GM21576 (cell line): Measurements from ENCODE around the gene AGBL4.
"Not testable (repeated sequence)": the region's sequence is repeated elsewhere in the genome, so short reads cannot be mapped to it uniquely, and the experiment has no call there.

Experiments
- ATAC-seq: cut with Tn5 transposase; IDR thresholded peaks from one replicate; pipeline ENCODE4 v1.9.1; 2021; ENCODE audit warnings: mild to moderate bottlenecking, moderate library complexity; ENCODE audit not compliant: unreplicated experiment

The AGBL4 gene

DNA sequence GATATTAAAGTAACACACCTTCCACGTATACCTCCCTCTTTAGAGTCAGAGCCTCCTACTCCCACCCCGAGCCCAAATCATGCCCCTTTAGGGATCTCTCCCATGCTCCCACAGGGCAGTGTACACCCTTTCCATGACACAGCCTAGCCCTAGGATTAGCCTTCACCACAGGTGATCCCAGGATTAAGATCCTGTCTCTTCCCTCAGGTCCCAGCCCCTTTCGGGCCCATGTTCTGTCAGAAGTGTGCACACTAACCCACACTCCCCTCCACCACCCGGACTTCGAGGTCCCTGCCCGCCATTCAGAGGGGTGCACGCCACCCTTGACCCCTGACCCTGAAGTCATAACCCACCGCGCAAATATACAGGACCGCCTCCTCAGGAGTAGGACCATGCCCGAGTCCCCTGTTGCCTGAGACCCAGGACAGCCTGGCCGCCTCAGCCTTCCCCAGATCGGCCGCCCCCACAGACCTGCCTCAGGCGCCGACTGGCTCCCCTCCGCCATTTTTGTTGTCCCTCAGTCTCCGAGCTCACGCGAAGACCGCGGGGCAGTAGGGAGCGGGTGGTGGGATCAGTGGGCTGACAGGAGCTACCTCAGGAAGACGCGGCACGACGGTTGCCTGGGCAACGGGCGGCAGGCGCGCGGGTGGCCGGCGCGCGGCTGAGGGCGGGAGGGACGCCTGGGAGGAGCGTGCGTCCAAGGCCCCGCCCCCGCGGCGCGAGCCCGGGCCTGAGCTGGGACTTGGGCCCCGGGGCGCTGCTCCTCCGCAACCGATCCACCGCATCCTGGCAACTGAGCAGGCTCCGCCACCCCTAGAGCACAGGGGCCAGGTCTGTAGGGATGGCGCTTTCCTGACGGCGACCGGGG, at the start of gene AGBL4:
AGBL4 (minus strand) TSS at position 663 of the 868 bp plus-strand sequence.
- no peak for ATAC-seq

DNA sequence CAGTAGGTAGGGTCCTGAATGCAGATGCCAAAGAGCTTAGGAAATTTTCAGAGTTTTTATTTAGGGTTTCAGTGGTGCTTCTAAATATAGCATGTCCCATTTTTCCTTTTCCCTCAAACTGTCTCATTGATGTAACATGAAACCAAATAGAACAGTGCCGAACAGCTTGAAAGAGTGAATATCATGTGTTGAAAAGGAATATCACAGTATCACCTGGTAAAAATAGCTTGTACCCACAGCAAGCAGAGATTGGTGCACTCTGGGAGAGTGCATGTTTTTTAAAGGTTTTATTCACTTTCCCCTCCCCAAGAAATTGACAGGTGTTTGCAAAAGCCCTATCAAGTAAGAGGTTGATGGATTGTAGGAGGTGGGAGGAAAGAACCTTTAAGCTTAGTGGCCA, 43.1 kb upstream of the AGBL4 start:
- ATAC-seq: no peak

DNA sequence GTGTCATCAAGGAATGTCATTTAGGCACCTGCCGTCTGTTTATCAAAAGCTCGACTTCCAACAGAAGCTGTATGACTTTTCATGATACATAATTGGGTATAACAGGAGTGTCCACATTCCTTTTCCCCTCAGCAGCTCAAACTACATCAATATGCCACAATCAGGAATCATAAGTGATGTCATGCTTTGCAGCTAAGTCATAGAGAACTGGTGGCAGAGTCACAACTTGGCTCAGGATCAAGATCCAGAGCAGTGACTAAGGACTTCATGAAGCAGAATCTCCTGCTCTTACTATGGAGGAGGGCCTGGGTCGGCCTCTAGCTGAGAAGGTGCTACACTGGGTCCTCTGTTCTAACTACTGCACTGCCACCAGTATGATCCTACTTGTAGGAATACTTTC, 36.5 kb upstream of the AGBL4 start:
- ATAC-seq: no peak

DNA sequence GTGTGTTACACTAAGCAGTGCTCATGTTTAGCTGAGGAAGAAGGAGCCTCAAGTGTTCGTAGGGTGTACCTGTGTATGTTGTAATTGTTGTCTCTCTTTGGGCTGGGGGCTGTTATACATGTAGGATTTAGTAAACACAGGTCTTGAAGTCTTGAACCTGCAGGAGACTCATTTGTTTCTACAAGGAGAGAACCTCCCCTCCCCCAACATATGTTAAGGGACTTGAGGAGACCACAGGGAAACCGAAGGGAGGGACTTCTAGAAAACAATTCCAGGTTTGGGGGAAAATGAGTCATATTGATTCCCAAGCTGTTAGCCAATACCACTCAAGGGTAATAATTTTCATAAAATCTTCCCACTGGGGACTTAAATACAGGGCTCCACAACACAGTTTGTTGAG, 25.0 kb upstream of the AGBL4 start:
- ATAC-seq: no peak

DNA sequence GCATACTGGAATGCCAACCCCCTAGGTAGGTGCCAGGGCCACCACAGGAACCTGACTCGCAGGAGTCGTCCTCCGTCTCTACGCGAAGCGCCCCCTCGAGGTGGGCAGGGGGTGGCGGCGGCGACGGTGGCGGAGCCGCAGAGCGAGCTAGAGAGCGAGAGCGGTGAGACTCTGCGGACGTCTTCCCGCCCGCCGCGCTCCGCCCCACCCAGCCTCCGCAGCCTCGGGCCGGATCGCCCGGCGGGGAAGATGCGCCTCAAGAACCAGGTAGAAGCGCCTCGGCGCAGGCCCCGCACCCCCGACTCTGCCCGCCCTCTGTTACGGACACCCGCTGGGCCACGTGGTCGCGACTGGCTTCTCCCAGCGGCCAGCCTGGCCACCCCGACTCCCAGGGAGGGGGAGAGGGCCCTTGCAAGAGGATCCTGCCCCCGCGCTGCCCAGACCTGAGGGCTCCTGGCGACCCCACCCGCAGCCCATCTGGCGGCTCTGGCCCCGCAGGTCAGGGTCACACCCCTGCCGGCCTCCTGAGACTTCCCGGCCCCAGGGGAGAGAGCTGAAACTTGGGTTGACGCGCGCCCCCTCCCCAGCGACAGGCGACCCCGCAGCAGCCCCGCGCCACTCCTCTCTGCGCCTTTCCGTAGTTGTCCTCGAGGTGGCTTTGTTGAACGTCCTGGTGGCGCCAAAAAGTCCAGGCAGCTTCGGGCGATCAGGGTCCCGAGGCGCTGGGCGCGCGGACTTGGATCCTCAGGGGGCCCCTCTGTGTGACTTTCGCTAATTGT, 24.4 kb upstream of the AGBL4 start:
- ATAC-seq: no peak

DNA sequence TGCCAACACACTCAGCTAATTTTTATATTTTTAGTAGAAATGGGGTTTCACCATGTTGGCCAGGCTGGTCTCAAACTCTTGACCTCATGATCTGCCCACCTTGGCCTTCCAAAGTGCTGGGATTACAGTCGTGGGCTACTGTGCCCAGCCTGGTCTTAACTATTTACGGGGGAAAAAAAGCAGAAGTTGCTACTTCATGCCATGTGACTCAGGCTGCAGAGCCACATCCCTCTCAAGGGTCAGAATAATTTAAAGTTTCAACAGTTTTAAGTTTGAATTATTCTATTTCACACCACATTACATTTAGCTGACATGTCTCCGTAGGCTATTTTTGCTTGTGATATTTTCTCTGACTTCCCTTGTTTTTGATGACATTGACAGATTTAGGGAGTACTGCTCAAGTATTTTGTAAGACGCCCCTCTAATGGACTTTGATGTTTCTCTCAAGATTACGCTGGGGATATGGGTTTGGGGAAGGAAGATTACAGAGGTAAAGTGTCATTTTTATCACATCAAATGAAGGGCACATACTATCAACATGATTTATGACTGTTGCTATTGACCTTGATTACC, 14.6 kb upstream of the AGBL4 start:
- no peak for ATAC-seq

DNA sequence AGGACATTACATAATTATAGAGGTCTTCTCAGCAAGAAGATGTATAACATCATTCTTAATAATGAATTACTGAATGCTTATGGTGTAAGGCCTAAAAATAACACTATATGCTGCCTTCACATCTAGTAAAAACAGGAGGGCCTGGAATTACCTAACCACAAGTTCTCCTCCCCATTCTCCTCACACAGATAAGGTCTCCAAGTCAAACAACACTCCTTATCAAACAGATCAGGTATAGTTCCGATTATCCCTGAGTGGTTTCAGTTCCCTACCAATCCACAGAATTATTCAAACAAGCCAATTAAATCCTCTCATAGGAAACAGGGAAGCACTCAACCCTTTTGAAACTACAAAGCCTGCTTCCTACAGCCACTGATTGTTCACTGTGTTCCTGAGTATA, 4.0 kb upstream of the AGBL4 start:
- no peak for ATAC-seq

DNA sequence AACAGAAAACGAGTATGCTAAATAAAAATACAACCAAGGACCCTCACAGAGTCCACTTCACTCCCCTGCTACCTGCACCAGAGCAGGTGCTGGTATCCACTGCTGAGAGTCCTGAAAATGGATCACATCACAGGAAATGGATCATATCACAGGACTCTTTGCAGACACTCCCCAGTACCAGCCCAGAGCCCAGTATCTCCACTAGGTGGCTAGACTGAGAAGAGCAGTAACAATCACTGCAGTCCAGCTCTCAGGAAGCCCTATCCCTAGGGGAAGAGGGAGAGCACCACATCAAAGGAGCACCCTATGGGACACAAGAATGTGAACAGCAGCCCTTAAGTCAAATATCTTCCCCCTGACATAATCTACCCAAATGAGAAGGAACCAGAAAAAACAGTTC, 28.0 kb downstream of the AGBL4 start:
- ATAC-seq: no peak

DNA sequence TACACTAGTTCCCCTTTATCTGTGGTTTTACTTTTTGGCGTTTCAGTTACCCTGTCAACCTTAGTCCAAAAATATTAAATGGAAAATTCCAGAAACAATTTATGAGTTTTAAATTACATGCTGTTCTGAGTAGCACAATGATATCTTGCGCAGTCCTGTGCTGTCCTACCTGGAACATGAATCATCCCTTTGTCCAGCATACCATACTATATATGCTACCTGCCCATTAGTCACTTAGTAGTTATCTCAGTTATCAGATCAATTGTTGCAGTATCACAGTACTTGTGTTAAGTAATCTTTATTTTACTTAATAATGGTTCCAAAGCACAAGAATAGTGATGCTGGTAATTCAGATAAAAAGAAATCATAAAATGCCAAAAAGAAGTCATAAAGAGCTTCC, 52.7 kb downstream of the AGBL4 start:
- ATAC-seq: no peak

DNA sequence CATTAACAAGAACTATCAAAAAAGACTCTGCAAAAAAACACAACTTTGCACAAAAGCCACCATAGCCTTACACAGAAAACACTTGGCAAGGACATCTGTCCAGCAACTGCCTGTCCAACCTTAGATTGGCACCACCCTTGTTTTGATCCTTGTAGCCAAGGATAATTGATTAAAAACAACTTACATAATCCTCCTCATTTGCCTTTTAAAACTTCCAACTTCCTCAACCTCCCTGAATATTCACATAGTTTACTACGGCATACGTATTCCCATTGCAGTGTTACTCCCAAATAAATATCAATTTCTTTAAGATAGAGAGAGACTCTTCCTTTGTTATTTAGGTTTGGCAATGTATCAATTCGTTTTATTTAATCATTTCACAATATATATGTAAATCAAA, 72.4 kb downstream of the AGBL4 start:
- no peak for ATAC-seq

DNA sequence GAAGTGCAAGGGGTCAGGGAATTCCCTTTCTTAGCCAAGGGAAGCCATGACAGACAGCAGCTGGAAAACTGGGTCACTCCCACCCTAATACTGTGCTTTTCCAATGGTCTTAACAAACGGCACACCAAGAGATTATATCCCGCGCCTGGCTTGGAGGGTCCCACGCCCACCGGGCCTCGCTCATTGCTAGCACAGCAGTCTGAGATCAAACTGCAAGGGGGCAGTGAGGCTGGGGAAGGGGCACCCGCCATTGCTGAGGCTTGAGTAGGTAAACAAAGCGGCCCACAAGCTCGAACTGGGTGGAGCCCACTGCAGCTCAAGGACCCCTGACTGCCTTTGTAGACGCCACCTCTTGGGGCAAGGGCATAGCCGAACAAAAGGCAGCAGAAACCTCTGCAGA, 108.5 kb downstream of the AGBL4 start:
- ATAC-seq: not testable (repeated sequence)

DNA sequence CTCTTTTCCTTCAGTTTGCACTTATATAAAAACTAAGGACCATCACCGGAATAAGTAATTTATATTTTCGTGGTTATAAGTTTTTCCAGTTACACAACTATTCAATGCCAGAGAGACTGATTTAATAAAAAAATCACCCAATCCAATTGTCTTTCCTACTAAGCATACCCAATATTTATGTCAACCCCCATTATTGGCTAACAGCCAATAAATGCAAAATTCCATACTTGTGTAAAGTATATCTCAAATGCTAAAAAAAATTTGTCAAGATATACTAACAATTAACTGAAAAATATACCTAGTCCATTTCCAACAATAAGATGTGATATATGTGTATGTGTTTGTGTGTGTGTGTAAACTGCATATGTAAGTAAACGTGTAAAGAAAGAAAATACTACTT, 117.4 kb downstream of the AGBL4 start:
- no peak for ATAC-seq

DNA sequence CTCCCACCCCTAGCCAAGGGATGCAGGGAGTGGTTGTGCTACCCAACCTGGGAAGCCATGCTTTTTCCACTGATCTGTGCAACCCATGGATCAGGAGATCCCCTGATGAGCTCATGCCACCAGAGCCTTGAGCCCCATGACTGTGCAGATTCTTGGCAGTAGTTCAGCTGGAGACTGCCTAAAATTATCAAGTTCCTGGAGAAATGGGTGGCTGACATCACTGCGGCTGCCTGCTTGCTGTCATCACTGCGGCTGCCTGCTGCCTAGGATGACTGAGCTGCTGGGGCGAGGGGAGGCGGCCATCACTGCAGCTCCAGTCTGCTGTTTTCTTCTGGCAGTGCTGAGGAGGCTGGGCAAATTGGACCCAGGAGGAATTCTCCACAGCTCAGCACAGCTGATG, 159.2 kb downstream of the AGBL4 start:
- no peak for ATAC-seq

DNA sequence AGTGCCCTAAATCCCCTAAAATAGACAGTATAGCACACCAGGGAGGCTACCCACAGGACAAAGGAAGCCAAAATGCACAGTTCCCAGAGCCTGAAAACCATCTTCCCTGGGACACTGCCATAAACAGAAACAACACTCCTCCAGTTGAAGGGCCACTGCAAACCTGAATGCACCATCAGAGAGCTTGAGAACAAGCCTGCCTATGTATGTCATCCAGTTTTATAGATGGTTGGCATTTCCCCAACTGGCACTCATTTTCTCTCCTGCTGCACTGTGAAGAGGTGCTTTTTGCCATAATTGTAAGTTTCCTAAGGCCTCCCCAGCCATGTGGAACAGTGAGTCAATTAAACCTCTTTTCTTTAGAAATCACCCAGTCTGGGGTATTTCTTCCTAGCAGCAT, 169.0 kb downstream of the AGBL4 start:
- no peak for ATAC-seq

DNA sequence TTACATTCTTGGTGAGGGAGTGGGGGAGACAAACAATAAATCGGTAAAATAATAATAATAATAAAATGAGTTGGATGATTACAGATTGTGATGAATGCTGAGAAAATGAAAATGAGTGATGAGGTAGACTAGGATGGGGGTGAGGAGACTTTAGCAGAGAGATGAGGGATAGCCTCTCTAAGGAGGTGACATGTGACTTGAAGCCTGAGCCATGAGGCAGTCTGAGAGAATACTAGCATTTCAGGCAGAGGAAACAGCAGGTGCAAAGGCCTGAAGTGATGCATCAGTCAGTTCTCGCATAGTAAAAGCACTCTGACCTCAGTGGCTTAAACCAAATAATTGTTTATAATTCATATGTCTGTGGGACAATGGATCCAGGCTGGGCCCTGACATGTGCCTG, 181.2 kb downstream of the AGBL4 start:
- no peak for ATAC-seq

DNA sequence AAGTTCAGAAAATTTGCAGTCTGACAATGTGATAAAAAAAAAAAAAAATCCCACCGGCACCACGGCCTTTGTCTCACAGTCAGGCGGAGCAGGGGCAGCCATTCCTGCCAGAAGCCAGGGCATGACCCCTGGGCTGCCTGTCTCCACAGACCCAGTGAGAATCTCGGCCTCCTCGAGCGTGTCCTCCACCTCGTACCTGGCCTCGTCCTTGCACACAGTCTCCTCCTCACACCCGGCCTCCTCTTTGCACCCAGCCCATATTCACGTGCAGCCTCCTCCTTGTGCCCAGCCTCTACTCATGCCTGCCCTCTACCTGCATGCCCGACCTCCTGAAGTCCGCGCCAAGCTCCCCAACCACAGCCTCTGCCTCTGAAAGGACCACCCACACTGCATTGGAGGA, 182.0 kb downstream of the AGBL4 start:
- no peak for ATAC-seq

DNA sequence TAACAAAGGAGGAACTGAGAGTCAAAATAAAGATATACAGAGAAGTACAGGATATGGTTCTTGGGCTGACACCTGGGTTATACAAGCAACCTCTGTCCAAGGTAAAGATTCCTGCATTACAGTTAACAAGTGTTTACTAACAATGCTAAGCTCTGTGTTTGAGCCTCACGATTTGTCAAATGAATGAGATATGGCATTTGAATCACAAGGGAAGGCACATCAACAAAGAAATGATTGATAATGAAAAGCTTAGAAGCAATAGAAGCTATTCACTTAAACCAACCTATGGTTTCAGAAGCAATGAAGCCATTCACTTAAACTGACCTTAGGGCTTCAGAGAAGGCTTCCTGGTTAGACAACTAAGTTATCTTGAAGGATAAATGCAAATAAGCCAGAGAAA, 199.5 kb downstream of the AGBL4 start:
- ATAC-seq: no peak

DNA sequence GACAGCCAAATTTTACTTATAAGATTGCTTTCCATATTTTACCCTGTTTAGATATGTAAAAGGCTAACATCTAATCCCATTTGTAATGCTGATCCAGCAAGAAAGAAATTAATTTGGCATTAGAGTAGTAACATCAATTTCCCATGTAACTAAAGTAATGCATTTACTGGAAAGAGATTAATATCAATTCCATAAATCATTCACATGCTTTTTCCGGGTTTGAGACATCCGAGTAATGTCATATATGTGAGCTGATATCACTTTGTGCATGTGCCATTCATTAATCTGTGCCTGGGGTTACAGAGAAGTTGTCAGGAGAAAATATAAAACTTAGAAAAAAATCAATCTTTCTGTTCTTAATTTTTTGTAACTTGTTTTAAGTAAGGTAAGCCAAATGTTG, 206.1 kb downstream of the AGBL4 start:
- ATAC-seq: no peak

DNA sequence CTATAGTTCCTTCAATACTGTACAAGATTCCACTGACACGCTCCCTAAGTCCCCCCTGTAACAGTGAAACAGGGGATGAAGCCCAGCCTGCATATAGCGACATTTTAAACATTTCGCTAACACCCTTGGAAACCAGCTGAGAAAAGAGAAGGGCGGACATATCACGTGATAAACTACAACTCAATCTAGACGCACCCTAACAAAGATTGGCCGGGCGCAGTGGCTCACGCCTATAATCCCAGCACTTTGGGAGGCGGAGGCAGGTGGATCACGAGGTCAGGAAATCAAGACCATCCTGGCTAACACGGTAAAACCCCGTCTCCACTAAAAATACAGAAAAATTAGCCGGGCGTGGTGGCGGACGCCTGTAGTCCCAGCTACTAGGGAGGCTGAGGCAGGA, 236.7 kb downstream of the AGBL4 start:
- ATAC-seq: not testable (repeated sequence)

DNA sequence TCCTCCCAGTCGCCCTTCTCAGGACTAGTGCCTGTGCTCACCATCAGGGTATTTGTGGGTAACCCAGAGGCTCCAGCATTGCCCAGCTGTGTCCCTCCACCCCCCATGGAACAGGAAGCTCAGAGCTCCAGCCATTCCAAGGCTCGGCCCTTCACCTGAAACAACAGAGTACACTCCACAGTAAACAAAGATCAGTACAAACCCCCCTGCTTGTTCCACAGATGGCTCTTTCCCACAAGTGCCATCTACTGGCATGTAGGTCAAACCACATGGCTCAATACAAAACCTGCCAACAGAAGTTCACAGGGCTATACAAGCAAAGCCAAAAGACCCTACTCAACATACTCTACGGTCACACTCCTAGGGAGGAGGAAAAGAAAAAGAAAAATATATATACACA, 258.7 kb downstream of the AGBL4 start:
- ATAC-seq: no peak

DNA sequence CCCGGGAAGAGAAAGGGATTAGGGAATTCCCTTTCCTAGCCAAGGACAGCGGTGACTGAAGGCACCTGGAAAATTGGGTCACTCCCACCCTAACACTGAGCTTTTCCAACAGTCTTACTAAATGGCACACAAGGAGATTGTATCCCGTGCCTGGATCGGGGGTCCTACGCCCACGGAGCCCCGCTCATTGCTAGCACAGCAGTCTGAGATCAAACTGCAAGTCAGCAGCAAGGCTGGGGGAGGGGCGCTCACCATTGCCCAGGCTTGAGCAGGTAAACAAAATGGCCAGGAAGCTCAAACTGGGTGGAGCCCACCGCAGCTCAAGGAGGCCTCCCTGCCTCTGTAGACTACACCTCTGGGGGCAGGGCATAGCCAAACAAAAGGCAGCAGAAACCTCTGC, 285.6 kb downstream of the AGBL4 start:
- not testable (repeated sequence) for ATAC-seq

DNA sequence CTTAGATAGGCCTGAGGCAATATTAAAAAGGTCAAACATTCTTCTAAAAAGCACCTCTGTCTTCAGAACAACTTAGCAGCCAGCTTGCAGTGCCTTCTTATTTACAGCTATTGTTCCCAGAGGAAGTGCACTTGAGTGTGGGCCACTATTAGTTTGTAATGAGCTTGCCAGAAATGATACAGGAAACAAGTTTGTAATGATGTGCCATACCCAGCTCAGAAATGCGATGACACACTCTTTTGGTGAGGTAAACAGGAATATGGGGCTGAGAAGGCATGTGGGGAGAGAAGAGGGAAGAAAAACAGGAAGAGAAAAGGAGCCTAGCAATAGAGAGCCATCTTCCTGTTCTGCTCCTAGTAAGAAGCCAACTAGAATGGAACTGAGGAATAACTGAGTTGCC, 295.4 kb downstream of the AGBL4 start:
- no peak for ATAC-seq
